WERI-Rb-1 (cell line): Measurements from ENCODE around the gene ATXN1.

Experiments used
- DNase-seq: peaks from one replicate; pipeline ENCODE4 v3.0.0-alpha.2; 2020
- H3K27ac ChIP-seq: fragments of 250-450 bp; sonication (Bioruptor Pico); 2 replicates; pipeline ENCODE4 v1.5.1; 2020; ENCODE audit warnings: mild to moderate bottlenecking, moderate library complexity
- H3K27me3 ChIP-seq: fragments of 250-450 bp; sonication (Bioruptor Pico); 2 replicates; pipeline ENCODE4 v1.5.1; 2021; ENCODE audit warnings: mild to moderate bottlenecking, low read depth, moderate library complexity; ENCODE audit not compliant: insufficient read depth, severe bottlenecking
- H3K36me3 ChIP-seq: fragments of 250-450 bp; sonication (Bioruptor Pico); 2 replicates; pipeline ENCODE4 v1.5.1; 2020; ENCODE audit warnings: mild to moderate bottlenecking, moderate library complexity
- H3K4me3 ChIP-seq: 2 replicates; pipeline ENCODE4 v1.5.1; 2011; ENCODE audit warnings: low read depth, mild to moderate bottlenecking, control low read depth, low read length
- H3K9me3 ChIP-seq: fragments of 250-450 bp; sonication (Bioruptor Pico); 2 replicates; pipeline ENCODE4 v1.5.1; 2021; ENCODE audit warnings: mild to moderate bottlenecking, moderate library complexity; ENCODE audit not compliant: severe bottlenecking
- CTCF ChIP-seq: IDR thresholded peaks from 2 replicates; pipeline ENCODE4 v1.5.1; 2011; ENCODE audit warnings: low read depth, mild to moderate bottlenecking, control low read depth, inconsistent platforms, low read length

ATXN1 gene

GRCh38 chr6:16572317-16572716 lies 188.9 kb downstream of the ATXN1 start:
- no peak for TF ChIP-seq CTCF
- no peaks in the 10 kb centered on the region for H3K36me3 ChIP-seq
- no peak for DNase-seq
- no peak overlapping the region for H3K4me3 ChIP-seq
- peaks cover 11% of the 10 kb centered on the region for H3K27me3 ChIP-seq
- no peak overlapping the region for H3K27ac ChIP-seq
- H3K9me3 ChIP-seq, result no peaks in the 10 kb centered on the region

- no peaks in the 10 kb centered on the region for H3K9me3 ChIP-seq
- peaks cover 13% of the 10 kb centered on the region for H3K27me3 ChIP-seq
- TF ChIP-seq CTCF, result no peak
- H3K27ac ChIP-seq, result no peak overlapping the region
- no peaks in the 10 kb centered on the region for H3K36me3 ChIP-seq
- H3K4me3 ChIP-seq, result no peak overlapping the region
- no peak for DNase-seq
Observed at GRCh38 chr6:16570946-16571345, 190.3 kb downstream of the ATXN1 start.

- Histone ChIP-seq H3K27ac (no peak overlapping the region), H3K36me3 (no peaks in the 10 kb centered on the region), H3K9me3 (no peaks in the 10 kb centered on the region), H3K27me3 (peaks cover 15% of the 10 kb centered on the region), H3K4me3 (no peak overlapping the region)
- TF ChIP-seq CTCF, result no peak
- DNase-seq, result no peak
Observed at GRCh38 chr6:16570221-16570553, 191.1 kb downstream of the ATXN1 start.

GRCh38 chr6:16568128-16568527 lies 193.1 kb downstream of the ATXN1 start:
- DNase-seq, result no peak
- Histone ChIP-seq H3K9me3 (no peaks in the 10 kb centered on the region), H3K36me3 (no peaks in the 10 kb centered on the region), H3K27me3 (peaks cover 15% of the 10 kb centered on the region), H3K27ac (no peak overlapping the region), H3K4me3 (no peak overlapping the region)
- TF ChIP-seq CTCF, result no peak

GRCh38 chr6:16567071-16567470 lies 194.2 kb downstream of the ATXN1 start:
- H3K4me3 ChIP-seq, result no peak overlapping the region
- H3K36me3 ChIP-seq, result no peaks in the 10 kb centered on the region
- no peak overlapping the region for H3K27ac ChIP-seq
- peaks cover 15% of the 10 kb centered on the region for H3K27me3 ChIP-seq
- H3K9me3 ChIP-seq, result no peaks in the 10 kb centered on the region
- DNase-seq, result no peak
- TF ChIP-seq CTCF, result no peak

- Histone ChIP-seq H3K27ac (no peak overlapping the region), H3K4me3 (no peak overlapping the region)
- DNase-seq, result no peak
Observed at GRCh38 chr6:16564436-16564835, 196.8 kb downstream of the ATXN1 start.

More at GRCh38 chr6:16564436-16564835, 196.8 kb downstream of the ATXN1 start:
- peaks cover 17% of the 10 kb centered on the region for H3K27me3 ChIP-seq
- TF ChIP-seq CTCF, result no peak
- no peaks in the 10 kb centered on the region for H3K36me3 ChIP-seq
- no peaks in the 10 kb centered on the region for H3K9me3 ChIP-seq
